Fibroblast of lung (primary cell): ENCODE data around the gene HTRA2.

Experiments used
- EZH2 ChIP-seq: IDR thresholded peaks from 2 replicates; pipeline ENCODE4 v1.5.1; 2012; ENCODE audit warnings: low read length, control low read depth, mild to moderate bottlenecking; ENCODE audit errors: missing control alignments
- TF ChIP-seq, protein P1 (sequence below), 2 donors: IDR thresholded peaks in 1 of 2; conservative IDR thresholded peaks in 1 of 2; 1 replicate in 1 of 2; 2 replicates in 1 of 2; pipeline ENCODE4 v1.5.1; 2011 to 2012; ENCODE audit warnings: low read length in 2 of 2, control low read depth in 1 of 2, inconsistent platforms in 1 of 2, low read depth in 1 of 2, mild to moderate bottlenecking in 1 of 2

- TF ChIP-seq, protein P1, sequence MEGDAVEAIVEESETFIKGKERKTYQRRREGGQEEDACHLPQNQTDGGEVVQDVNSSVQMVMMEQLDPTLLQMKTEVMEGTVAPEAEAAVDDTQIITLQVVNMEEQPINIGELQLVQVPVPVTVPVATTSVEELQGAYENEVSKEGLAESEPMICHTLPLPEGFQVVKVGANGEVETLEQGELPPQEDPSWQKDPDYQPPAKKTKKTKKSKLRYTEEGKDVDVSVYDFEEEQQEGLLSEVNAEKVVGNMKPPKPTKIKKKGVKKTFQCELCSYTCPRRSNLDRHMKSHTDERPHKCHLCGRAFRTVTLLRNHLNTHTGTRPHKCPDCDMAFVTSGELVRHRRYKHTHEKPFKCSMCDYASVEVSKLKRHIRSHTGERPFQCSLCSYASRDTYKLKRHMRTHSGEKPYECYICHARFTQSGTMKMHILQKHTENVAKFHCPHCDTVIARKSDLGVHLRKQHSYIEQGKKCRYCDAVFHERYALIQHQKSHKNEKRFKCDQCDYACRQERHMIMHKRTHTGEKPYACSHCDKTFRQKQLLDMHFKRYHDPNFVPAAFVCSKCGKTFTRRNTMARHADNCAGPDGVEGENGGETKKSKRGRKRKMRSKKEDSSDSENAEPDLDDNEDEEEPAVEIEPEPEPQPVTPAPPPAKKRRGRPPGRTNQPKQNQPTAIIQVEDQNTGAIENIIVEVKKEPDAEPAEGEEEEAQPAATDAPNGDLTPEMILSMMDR (conservative IDR thresholded peaks at IDR 0.05 in 1 of 2, IDR thresholded peaks at IDR 0.05 in 1 of 2; ENCODE audit: low read depth in 1 of 2, low read length in 2 of 2) = no peak
- TF ChIP-seq EZH2 = no peak
Measured at GRCh38 chr2:74522516-74522915, 7.2 kb upstream of the HTRA2 start.
